GM12891 (cell line): Measurements from ENCODE around the gene THUMPD3.

ENCODE experiments used
- PAX5 ChIP-seq: IDR thresholded peaks from 2 replicates; pipeline ENCODE4 v1.6.1; 2011; ENCODE audit warnings: low read length, moderate library complexity, mild to moderate bottlenecking; ENCODE audit not compliant: insufficient read depth, severe bottlenecking
- POLR2A ChIP-seq: IDR thresholded peaks from 2 replicates; pipeline ENCODE4 v1.6.1; 2011; ENCODE audit warnings: low read depth, low read length, control low read depth
- POLR2AphosphoS5 ChIP-seq: IDR thresholded peaks from 2 replicates; pipeline ENCODE4 v1.6.1; 2011; ENCODE audit warnings: low read depth, low read length, control low read depth
- POU2F2 ChIP-seq: IDR thresholded peaks from 2 replicates; pipeline ENCODE4 v1.6.1; 2011; ENCODE audit warnings: low read depth, mild to moderate bottlenecking, control low read depth, low read length, moderate library complexity
- SPI1 ChIP-seq: IDR thresholded peaks from 2 replicates; pipeline ENCODE4 v1.6.1; 2011; ENCODE audit warnings: low read depth, low read length, control low read depth
- TAF1 ChIP-seq: IDR thresholded peaks from 2 replicates; pipeline ENCODE4 v1.6.1; 2011; ENCODE audit warnings: low read depth, low read length, control low read depth

DNA sequence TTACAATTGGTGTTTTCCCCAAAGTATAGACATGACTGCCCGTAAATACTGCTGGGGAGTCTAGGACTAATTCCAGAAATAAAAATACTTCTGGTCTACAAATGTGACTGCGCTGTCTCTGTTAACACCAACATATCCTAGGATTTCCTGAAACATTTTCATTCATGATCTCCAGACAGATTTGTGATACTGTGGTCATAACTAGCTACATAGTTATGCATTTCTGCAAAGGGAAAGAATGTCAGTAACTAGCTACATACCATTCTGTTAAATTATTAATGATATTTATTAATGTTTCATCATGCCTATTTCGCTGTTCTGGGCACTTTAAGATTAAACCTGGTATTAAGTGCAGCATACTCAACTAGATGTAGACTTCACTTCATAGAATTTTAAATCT lies 67.9 kb downstream of the THUMPD3 start:
- TF ChIP-seq POLR2A (no peak), POLR2AphosphoS5 (no peak), SPI1 (no peak), TAF1 (no peak), POU2F2 (no peak), PAX5 (no peak)
